DMS 273 (cell line): ENCODE results near the gene PTPN14.

ENCODE experiments used
- DNase-seq: peaks from one replicate; lab custom pipeline; 2025; ENCODE audit not compliant: unreplicated experiment; lab: John Stamatoyannopoulos, UW

Gene PTPN14

DNA sequence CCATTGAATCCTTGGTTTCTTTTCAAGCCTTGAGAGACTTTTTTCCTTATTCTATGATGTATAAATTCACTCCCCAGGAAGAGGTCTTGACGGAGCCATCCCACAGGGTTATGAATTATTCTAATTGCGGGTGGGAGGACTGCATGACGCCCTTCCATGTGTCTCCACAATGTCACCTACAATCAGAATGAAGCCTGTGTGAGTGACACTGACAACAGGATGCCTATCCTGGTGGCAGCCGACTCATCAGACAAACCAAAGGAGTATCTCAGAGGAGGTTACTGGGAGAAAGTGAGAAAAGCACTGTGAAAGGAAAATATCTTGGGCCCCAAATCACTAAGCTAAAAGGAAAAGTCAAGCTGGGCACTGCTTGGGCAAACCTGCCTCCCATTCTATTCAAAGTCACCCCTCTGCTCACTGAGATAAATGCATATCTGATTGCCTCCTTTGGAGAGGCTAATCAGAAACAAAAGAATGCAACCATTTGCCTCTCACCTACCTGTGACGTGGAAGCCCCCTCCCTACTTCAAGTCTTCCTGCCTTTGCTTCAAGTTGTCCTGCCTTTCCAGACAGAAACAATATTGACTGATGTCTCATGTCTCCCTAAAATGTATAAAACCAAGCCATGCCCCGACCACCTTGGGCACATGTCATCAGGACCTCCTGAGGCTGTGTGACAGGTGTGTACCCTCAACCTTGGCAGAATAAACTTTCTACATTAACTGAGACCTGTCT lies 172.0 kb downstream of the PTPN14 start:
- no peak for DNase-seq

- no peak for DNase-seq
These were observed 172.9 kb downstream of the PTPN14 start for GRCh38 chr1:214378492-214378891.

- no peak for DNase-seq
These were observed 173.5 kb downstream of the PTPN14 start for GRCh38 chr1:214377886-214378285.

DNA sequence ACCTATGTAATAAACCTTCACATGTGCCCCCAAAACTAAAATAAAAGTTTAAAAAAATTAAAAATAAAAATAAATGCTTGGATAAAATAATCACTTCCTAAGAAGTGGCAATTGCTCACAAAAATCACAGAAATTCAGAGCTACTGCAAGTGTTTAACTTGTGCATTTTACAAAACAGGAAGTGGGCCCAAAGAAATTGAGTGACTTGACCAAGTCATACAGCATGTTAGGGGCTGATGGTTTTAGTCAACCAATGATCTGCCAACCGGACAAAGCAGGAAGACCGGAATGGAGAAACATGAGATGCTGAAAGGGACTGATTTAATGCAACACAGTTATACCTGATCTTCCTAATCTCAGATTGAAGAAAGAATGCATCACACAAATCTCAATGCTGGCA lies 173.9 kb downstream of the PTPN14 start:
- no peak for DNase-seq

DNA sequence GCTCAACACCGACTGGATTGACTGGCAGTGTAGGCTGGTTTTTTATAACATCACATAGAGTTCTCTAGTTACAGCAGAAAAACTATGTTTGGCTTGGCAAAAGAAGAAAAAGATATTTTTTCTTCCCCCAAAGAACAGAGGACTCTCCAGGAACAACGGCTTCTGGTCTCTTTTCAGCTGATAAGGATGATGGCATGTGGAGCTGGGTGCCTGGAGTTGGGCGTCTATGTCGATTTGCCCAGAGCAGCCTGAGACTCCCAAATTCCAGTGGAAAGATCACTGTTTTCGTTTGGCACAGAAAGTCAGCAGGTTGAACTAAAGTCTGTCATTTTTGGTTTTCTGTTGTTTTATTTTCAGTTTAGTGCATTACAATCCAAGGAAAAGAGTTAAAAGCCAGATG lies 179.3 kb downstream of the PTPN14 start:
- no peak for DNase-seq

DNA sequence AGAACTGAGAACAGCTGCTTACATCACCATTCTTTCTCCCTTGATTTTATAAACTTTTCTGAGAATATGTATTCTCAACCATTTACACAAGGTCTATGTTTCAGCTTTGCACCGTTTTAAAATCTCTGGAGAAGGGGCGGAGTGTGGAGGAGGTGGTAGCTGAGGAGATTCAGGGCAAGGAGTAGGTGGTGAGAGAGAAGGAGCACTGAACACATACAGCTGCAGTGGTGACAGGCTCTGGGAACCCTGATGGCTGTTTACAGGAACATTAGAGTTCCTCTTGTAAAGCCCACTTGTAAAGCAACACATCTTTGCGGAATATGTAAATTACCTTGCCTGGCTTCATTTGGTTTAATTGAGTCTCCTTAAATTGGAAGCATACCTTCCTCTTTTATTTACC lies 180.8 kb downstream of the PTPN14 start:
- no peak for DNase-seq

GRCh38 chr1:214369364-214369763 lies 182.0 kb downstream of the PTPN14 start:
- no peak for DNase-seq

DNA sequence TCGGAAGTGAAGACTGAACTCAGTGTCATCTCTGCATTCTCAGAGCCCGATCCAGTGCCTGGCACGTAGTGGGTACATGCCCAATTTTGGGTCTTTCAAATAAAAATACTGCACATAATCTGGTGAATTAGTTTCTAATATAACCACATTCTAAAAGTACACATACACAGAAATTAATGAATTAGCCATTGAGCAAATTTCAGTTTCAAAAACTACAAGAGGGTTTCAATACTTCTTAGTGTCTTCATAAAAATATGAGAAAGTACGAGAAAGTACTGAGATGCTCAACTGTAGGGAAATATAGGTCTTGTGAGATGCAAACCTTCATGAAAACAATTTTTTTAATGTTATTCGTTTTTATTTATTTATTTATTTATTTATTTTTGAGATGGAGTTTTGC lies 183.6 kb downstream of the PTPN14 start:
- DNase-seq: no peak

GRCh38 chr1:214364786-214365295 lies 186.6 kb downstream of the PTPN14 start:
- DNase-seq: peak; percentile 12

GRCh38 chr1:214364386-214364785 lies 187.0 kb downstream of the PTPN14 start:
- DNase-seq: no peak

GRCh38 chr1:214363386-214363785 lies 188.0 kb downstream of the PTPN14 start:
- DNase-seq: no peak

- DNase-seq: no peak
These were observed 189.1 kb downstream of the PTPN14 start for GRCh38 chr1:214362188-214362882.

- no peak for DNase-seq
These were observed 189.8 kb downstream of the PTPN14 start for GRCh38 chr1:214361636-214362035.

GRCh38 chr1:214360525-214361164 lies 190.8 kb downstream of the PTPN14 start:
- no peak for DNase-seq

GRCh38 chr1:214360116-214360515 lies 191.3 kb downstream of the PTPN14 start:
- DNase-seq: no peak

- DNase-seq: no peak
These were observed 196.8 kb downstream of the PTPN14 start for GRCh38 chr1:214354440-214355148.

DNA sequence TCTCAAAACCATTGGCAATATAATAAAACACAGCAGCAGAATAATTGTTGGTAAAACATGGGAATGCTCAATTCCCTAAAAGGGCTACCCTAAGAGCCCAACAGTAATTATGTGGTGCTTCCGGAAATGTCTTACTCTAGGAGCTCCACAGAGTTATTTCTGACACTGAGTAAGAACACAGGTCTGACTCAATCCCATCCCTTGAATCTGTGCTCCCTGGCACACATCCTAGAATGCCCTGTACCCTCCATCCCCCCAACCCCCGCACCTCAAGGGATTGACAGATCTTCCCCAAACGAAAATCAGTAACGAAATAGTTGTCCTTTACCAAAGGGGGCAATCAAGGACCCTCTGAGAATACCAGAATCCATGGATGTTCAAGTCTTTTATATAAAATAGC lies 198.6 kb downstream of the PTPN14 start:
- no peak for DNase-seq

- DNase-seq: no peak
These were observed 199.7 kb downstream of the PTPN14 start for GRCh38 chr1:214351551-214352277.

- DNase-seq: no peak
These were observed 201.6 kb downstream of the PTPN14 start for GRCh38 chr1:214349781-214350180.

GRCh38 chr1:214349008-214349407 lies 202.4 kb downstream of the PTPN14 start:
- DNase-seq: no peak

DNA sequence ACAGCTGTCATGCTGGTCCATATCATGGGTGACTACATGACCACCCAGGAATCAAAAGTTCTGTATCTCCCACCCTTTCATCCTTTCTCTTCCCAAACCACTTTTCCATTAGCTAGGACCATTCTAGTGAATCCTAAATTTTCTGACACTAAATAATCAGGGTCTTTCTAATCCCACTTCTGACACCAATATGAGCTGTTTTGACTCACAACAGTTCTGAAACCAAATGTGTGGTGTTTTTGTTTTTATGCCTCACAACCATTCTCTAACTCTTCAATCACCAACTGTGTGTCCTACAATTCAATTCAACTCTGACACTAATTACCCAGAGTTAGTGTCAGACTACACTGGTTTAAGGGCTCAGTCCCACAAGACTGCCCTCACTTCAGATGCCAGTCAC lies 206.5 kb downstream of the PTPN14 start:
- no peak for DNase-seq
